Heart left ventricle (tissue), 16 donors: Measurements from ENCODE around the gene AMDHD1. TPM values are rescaled to one million over a fixed set of nuclear protein-coding genes. Genes with fewer than 3 reads are reported as not detected.

Experiments
- ATAC-seq, 4 donors: fragments of 200-7000 bp; cut with Tn5 transposase; one replicate each; pipeline ENCODE4 v1.9.1; 2020 to 2022; ENCODE audit warnings: moderate library complexity in 4 of 4, mild to moderate bottlenecking in 3 of 4, moderate number of reproducible peaks in 1 of 4
- DNase-seq, 5 donors: peaks; one replicate each; pipeline ENCODE4 v3.0.0-alpha.2; 2020
- H3K27ac ChIP-seq, 12 donors: fragments of 200-600 bp; sonication (generic) in 4 of 12; one replicate each; pipeline versions ENCODE4 v1.5.0 to v1.8.0; 2016 to 2022; ENCODE audit warnings: mild to moderate bottlenecking in 2 of 12
- H3K27me3 ChIP-seq, 9 donors: fragments of 200-600 bp; sonication (generic) in 2 of 9; one replicate each; pipeline versions ENCODE4 v1.5.1 to v1.8.0; 2016 to 2022; ENCODE audit warnings: mild to moderate bottlenecking in 3 of 9
- H3K36me3 ChIP-seq, 9 donors: fragments of 200-600 bp; sonication (generic) in 2 of 9; one replicate each; pipeline versions ENCODE4 v1.5.0 to v1.8.0; 2018 to 2022; ENCODE audit warnings: mild to moderate bottlenecking in 2 of 9
- H3K4me1 ChIP-seq, 12 donors: fragments of 200-600 bp; sonication (generic) in 4 of 12; one replicate each; pipeline versions ENCODE4 v1.5.0 to v1.8.0; 2016 to 2022; ENCODE audit warnings: mild to moderate bottlenecking in 3 of 12
- H3K4me3 ChIP-seq, 12 donors: fragments of 200-600 bp; sonication (generic) in 4 of 12; one replicate each; pipeline versions ENCODE4 v1.5.0 to v1.8.0; 2017 to 2022; ENCODE audit warnings: mild to moderate bottlenecking in 9 of 12, moderate library complexity in 4 of 12
- H3K9me3 ChIP-seq, 12 donors: fragments of 200-600 bp; sonication (generic) in 4 of 12; one replicate each; pipeline versions ENCODE4 v1.5.0 to v1.8.0; 2016 to 2022; ENCODE audit warnings: mild to moderate bottlenecking in 1 of 12
- CTCF ChIP-seq, 12 donors: fragments of 200-600 bp; sonication (generic) in 4 of 12; IDR thresholded peaks; one replicate each; pipeline versions ENCODE4 v1.5.0 to v1.8.0; 2018 to 2022; ENCODE audit warnings: antibody characterized with exemption in 12 of 12, mild to moderate bottlenecking in 5 of 12
- POLR2A ChIP-seq, 2 donors: fragments of 450-650 bp; IDR thresholded peaks; one replicate each; pipeline ENCODE4 v1.6.1; 2017; ENCODE audit warnings: antibody characterized with exemption in 2 of 2, mild to moderate bottlenecking in 2 of 2, moderate library complexity in 2 of 2
- WGBS, 4 donors: extraction: QIAGEN DNeasy Blood & Tissue Kit in 2 of 4; methylation state at CpG; one replicate each; pipeline versions ENCODE4 v1.1.5 to v1.1.7; 2013 to 2018; 5-methylcytosine and 5-hydroxymethylcytosine counted together
- intact Hi-C, 10 donors: fragments of 100-400 bp; cut with DNase I; formaldehyde crosslinking; loops; one replicate each; pipeline versions ENCODE4 v1.11.1 to v1.14.2; 2022
- polyA plus RNA-seq, 2 donors: library from polyadenylated mRNA; stranded (reverse); fragments of 200-250 nt; gene quantifications; one replicate each; pipeline ENCODE4 v1.2.3, GENCODE V29; 2013
- total RNA-seq, 9 donors: library from RNA; depleted of rRNA in 2 of 9; stranded (reverse); fragments of >200 nt in 2 of 9; fragmentation: NEBNext Ultra II Directional in 3 of 9; extraction: Animal tissue kit (Norgen Biotek cat#: 25700) in 3 of 9; gene quantifications; one replicate each; pipeline versions ENCODE4 v1.1.0 to v1.2.4, GENCODE V29; 2016 to 2023
- donor health status: ischemic (EF 13 %, LVEDD 7.1; RV severe dilation, severe dysfunction).
- donor health status: healthy with polysubstance abuse.
- donor health status: DM: no; HTN: yes; CAD: no.
- donor health status: DM: no; HTN: no; CAD: no.
- donor health status: ischemic (EF 25% LVEDD 6.9; RV normal size, moderate dysfunction).
- donor health status: ischemic (EF 25% LVEDD 5.7; RV mildly dilated, moderate dysfunction).
- donor health status: healthy.
- donor health status: DM: yes; HTN: yes; CAD: no.
- donor health status: ischemic (EF 35%, LVEDD 5.7; RV mildly dilated, moderate dysfunction).
- donor health status: nonischemic (EF 11% LVEDD 7.7; RV severe dilation, severe dysfunction).
- donor health status: DM: yes; HTN: yes; CAD: no.
- donor health status: PGD.
- donor health status: ischemic (EF 29% LVEDD 5.4; RV normal size, mild dysfunction).
- donor health status: nonischemic (EF 23%, LVEDD 6.1; RV moderate dilation, normal function).

The AMDHD1 gene
- total and polyA plus RNA-seq, 11 donors, result 0.20 to 1.1 (median 0.55) TPM

DNA sequence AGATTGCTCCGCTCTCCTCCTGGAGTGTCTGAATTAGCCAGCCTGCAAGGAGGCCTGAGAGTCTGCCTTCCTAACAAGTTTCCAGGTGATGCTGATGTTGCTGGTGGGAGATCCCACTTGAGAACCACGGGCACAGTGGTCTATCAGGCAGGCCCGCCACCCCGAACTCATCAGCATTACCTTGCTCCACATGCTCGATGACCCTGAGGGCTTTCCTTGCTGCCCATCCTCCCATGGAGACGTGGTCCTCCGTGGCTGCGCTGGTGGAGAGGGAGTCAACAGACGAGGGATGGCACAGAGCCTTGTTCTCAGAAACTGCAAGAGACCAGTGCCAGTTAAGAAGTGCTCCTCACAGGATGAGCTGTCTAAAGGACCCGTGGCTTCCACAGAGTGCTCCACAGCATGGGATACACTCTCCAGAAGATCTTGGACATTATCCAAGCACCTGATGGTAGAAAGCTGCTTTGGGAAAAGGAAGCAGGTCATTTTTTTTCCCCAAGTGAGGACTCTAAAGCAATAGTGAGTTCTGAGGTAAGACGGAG, 34.7 kb downstream of the AMDHD1 start:
- TF ChIP-seq POLR2A (IDR thresholded peaks at IDR 0.05), result no peak
- no peak for TF ChIP-seq CTCF (IDR thresholded peaks at IDR 0.05)
- Histone ChIP-seq H3K27ac (no peak overlapping the region), H3K27me3 (no peaks in the 10 kb centered on the region), H3K9me3 (no peaks in the 10 kb centered on the region), H3K4me3 (no peak overlapping the region), H3K4me1 (no peaks in the 10 kb centered on the region), H3K36me3 (no peaks in the 10 kb centered on the region)
- WGBS, 4 donors, result 85 to 90% (median 87%) methylated on average over 11 of the region's 11 CpGs
- intact Hi-C loops, result no loop called here
- DNase-seq (no peak), ATAC-seq (no peak)

DNA sequence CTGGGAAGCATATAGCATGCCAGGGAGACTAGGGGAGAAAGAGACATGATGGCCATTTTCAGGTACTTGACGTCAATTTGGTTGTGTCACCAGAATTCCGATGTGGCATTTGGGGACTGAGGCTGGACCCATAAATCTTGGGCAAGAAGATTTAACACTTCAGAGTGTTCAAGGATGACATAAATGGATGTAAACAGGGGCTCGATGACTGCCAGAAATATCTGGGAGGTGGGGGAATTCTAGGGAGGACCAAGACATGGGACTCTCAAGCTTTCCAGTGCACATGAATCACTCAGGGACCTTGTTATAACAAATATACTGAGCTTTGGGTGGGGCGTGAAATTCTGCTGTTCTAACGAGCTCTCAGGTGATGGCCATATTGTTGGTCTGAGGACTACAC, 35.2 kb downstream of the AMDHD1 start:
- H3K4me1 ChIP-seq, result no peaks in the 10 kb centered on the region

GRCh38 chr12:95978774-95979173, 35.6 kb downstream of the AMDHD1 start:
- Histone ChIP-seq H3K27ac (no peak overlapping the region), H3K27me3 (no peaks in the 10 kb centered on the region), H3K4me1 (no peaks in the 10 kb centered on the region), H3K4me3 (no peak overlapping the region), H3K9me3 (no peaks in the 10 kb centered on the region), H3K36me3 (no peaks in the 10 kb centered on the region)
- ATAC-seq, result no peak
- DNase-seq, result no peak
- intact Hi-C loops, result no loop called here
- 86 to 91% (median 89%) methylated on average over 3 of the region's 3 CpGs for WGBS, 4 donors
- TF ChIP-seq POLR2A (IDR thresholded peaks at IDR 0.05), result no peak
- no peak for TF ChIP-seq CTCF (IDR thresholded peaks at IDR 0.05)

More for the DNA sequence above, 35.2 kb downstream of the AMDHD1 start:
- Histone ChIP-seq H3K36me3 (no peaks in the 10 kb centered on the region), H3K9me3 (no peaks in the 10 kb centered on the region), H3K27me3 (no peaks in the 10 kb centered on the region), H3K4me3 (no peak overlapping the region), H3K27ac (no peak overlapping the region)
- ATAC-seq (no peak), DNase-seq (no peak)
- TF ChIP-seq CTCF (IDR thresholded peaks at IDR 0.05), result no peak
- TF ChIP-seq POLR2A (IDR thresholded peaks at IDR 0.05), result no peak
- WGBS, 4 donors, result 89 to 95% (median 90%) methylated on average over 5 of the region's 5 CpGs
- intact Hi-C loops, result no loop called here

- ATAC-seq (no peak), DNase-seq (no peak)
- TF ChIP-seq CTCF (IDR thresholded peaks at IDR 0.05) (no peak), POLR2A (IDR thresholded peaks at IDR 0.05) (no peak)
Measured at GRCh38 chr12:95980437-95980836, 37.3 kb downstream of the AMDHD1 start.

More at GRCh38 chr12:95980437-95980836, 37.3 kb downstream of the AMDHD1 start:
- Histone ChIP-seq H3K4me3 (no peak overlapping the region), H3K9me3 (no peaks in the 10 kb centered on the region), H3K27me3 (no peaks in the 10 kb centered on the region), H3K4me1 (no peaks in the 10 kb centered on the region), H3K27ac (no peak overlapping the region), H3K36me3 (no peaks in the 10 kb centered on the region)
- intact Hi-C loops, result no loop called here
- 88 to 90% (median 88%) methylated on average over 5 of the region's 5 CpGs for WGBS, 4 donors
